GM12878 (cell line): ENCODE measurements around the gene NIPA2. TPM values are rescaled to one million over a fixed set of nuclear protein-coding genes. Genes with fewer than 3 reads are reported as not detected.

Source experiments
- ATAC-seq: fragments of 200-7000 bp; cut with Tn5 transposase; 3 replicates; pipeline ENCODE4 v1.9.1; 2020; ENCODE audit warnings: mild to moderate bottlenecking, moderate library complexity
- BruUV-seq: library from RNA; stranded (reverse); fragments of 400-500 nt; replicated peaks from 2 replicates; lab custom pipeline; 2021; lab: Mats Ljungman, UMichigan
- CTCF ChIA-PET: fragments of 300-600 bp; sonication (Branson Sonifier 250); formaldehyde crosslinking; extraction: SDS; loops from one replicate; lab custom pipeline; 2021; ENCODE audit warnings: inconsistent platforms; lab: Yijun Ruan, JAX
- POLR2A ChIA-PET: fragments of 350-600 bp; formaldehyde crosslinking; extraction: SDS; loops from one replicate; lab custom pipeline; 2021; ENCODE audit warnings: inconsistent platforms; lab: Charles Lee
- RAD21 ChIA-PET: fragments of 300-600 bp; sonication (Branson Sonifier 250); formaldehyde crosslinking; loops from one replicate; lab custom pipeline; 2023; ENCODE audit warnings: antibody characterized with exemption; ENCODE audit not compliant: unreplicated experiment; lab: Charles Lee
- SMC1A ChIA-PET: fragments of 300-600 bp; sonication (Branson Sonifier 250); formaldehyde crosslinking; loops from one replicate; lab custom pipeline; 2023; ENCODE audit not compliant: unreplicated experiment, uncharacterized antibody; lab: Charles Lee
- DNase-seq: peaks from one replicate; pipeline ENCODE4 v3.0.0-alpha.2; 2011; ENCODE audit warnings: low read depth, low spot score
- FAIRE-seq: peaks from 3 replicates; lab custom pipeline; 2011; peaks lifted over from hg19 to GRCh38; lab: Jason Lieb, UNC
- H2AFZ ChIP-seq: 2 replicates; pipeline ENCODE4 v1.6.0; 2011; ENCODE audit warnings: low read depth, low read length, control low read depth; ENCODE audit not compliant: control insufficient read depth
- H3K27ac ChIP-seq: 2 replicates; pipeline ENCODE4 v1.5.1; 2011; ENCODE audit warnings: control low read depth; ENCODE audit not compliant: control insufficient read depth, insufficient read depth
- H3K27me3 ChIP-seq, 2 experiments: replicated peaks in 1 of 2; 2 replicates each; pipeline versions ENCODE4 v1.6.0 to v1.6.1; 2011; ENCODE audit warnings: low read length in 1 of 2; ENCODE audit not compliant: control insufficient read depth in 2 of 2, insufficient read depth in 2 of 2
- H3K36me3 ChIP-seq, 2 experiments: 2 replicates each; pipeline ENCODE4 v1.5.1; 2011; ENCODE audit warnings: low read length in 1 of 2; ENCODE audit not compliant: control insufficient read depth in 2 of 2, insufficient read depth in 2 of 2
- H3K4me1 ChIP-seq: 2 replicates; pipeline ENCODE4 v1.6.1; 2011; ENCODE audit warnings: mild to moderate bottlenecking, low read length, moderate library complexity, mixed read lengths; ENCODE audit not compliant: control insufficient read depth, insufficient read depth
- H3K4me2 ChIP-seq: 2 replicates; pipeline ENCODE4 v1.6.0; 2011; ENCODE audit warnings: control low read depth; ENCODE audit not compliant: control insufficient read depth, insufficient read depth
- H3K4me3 ChIP-seq: fragments of 200-600 bp; sonication (generic); 2 replicates; pipeline ENCODE4 v1.5.1; 2016
- H3K79me2 ChIP-seq: 2 replicates; pipeline ENCODE4 v1.6.0; 2011; ENCODE audit warnings: low read length; ENCODE audit not compliant: control insufficient read depth, insufficient read depth
- H3K9ac ChIP-seq: 2 replicates; pipeline ENCODE4 v1.8.0; 2011; ENCODE audit warnings: low read length, control low read depth, mixed read lengths; ENCODE audit not compliant: control insufficient read depth, insufficient read depth
- H3K9me3 ChIP-seq: replicated peaks from 3 replicates; pipeline ENCODE4 v1.5.1; 2011; ENCODE audit warnings: mild to moderate bottlenecking, low read length; ENCODE audit not compliant: control insufficient read depth, insufficient read depth
- H4K20me1 ChIP-seq: 2 replicates; pipeline ENCODE4 v1.6.0; 2011; ENCODE audit not compliant: control insufficient read depth, insufficient read depth
- CTCF ChIP-seq, 3 experiments: IDR thresholded peaks in 2 of 3; conservative IDR thresholded peaks in 1 of 3; 2 replicates each; pipeline ENCODE4 v1.5.1; 2011; ENCODE audit warnings: low read depth in 3 of 3, low read length in 3 of 3, mild to moderate bottlenecking in 3 of 3, control low read depth in 2 of 3, moderate library complexity in 2 of 3, inconsistent platforms in 1 of 3, mixed read lengths in 1 of 3; ENCODE audit not compliant: control insufficient read depth in 2 of 3, insufficient read depth in 1 of 3; ENCODE audit errors: extremely low read depth in 1 of 3
- HDAC6 ChIP-seq: fragments of 200-600 bp; sonication (generic); IDR thresholded peaks from one replicate; pipeline ENCODE4 v1.8.0; 2017; ENCODE audit warnings: antibody characterized with exemption; ENCODE audit not compliant: unreplicated experiment
- HDGF ChIP-seq: fragments of 450-650 bp; IDR thresholded peaks from 2 replicates; pipeline ENCODE4 v1.6.1; 2016; ENCODE audit warnings: antibody characterized with exemption
- KLF5 ChIP-seq: fragments of 450-650 bp; IDR thresholded peaks from 2 replicates; pipeline ENCODE4 v1.6.1; 2014; ENCODE audit warnings: mild to moderate bottlenecking; ENCODE audit not compliant: partially characterized antibody
- PAX8 ChIP-seq: fragments of 450-650 bp; IDR thresholded peaks from 2 replicates; pipeline ENCODE4 v1.6.1; 2017; ENCODE audit warnings: mild to moderate bottlenecking, moderate library complexity
- STAT3 ChIP-seq: IDR thresholded peaks from 2 replicates; pipeline ENCODE4 v1.6.1; 2011; ENCODE audit warnings: low read depth, low read length, improper control_type of control experiment
- ZNF687 ChIP-seq: fragments of 450-650 bp; IDR thresholded peaks from 2 replicates; pipeline ENCODE4 v1.6.1; 2017; ENCODE audit warnings: mild to moderate bottlenecking, moderate library complexity
- ZSCAN29 ChIP-seq: fragments of 450-650 bp; IDR thresholded peaks from 2 replicates; pipeline ENCODE4 v1.6.1; 2017; ENCODE audit warnings: mild to moderate bottlenecking, moderate library complexity
- WGBS: methylation state at CpG from one replicate; pipeline ENCODE4 v1.1.6; 2016; ENCODE audit warnings: low lambda C conversion rate; ENCODE audit not compliant: insufficient replicate concordance, insufficient coverage; ENCODE audit errors: missing lambda C conversion rate; 5-methylcytosine and 5-hydroxymethylcytosine counted together
- in situ Hi-C: fragments of 300-500 bp; cut with MboI; formaldehyde crosslinking; loops from 9 replicates; pipeline ENCODE4 v1.14.3; 2018; ENCODE audit warnings: mixed read lengths
- intact Hi-C: fragments of 100-400 bp; cut with micrococcal nuclease; formaldehyde crosslinking; loops from one replicate; pipeline ENCODE4 v1.14.2; 2022; ENCODE audit not compliant: unreplicated experiment
- polyA plus RNA-seq, 11 experiments: library from polyadenylated mRNA; depleted of rRNA in 4 of 11; unstranded in 6 of 11; stranded (reverse) in 5 of 11; fragments of >200 nt; fragmentation: Nextera tagmentation in 4 of 11; fragmentation: Illumina TruSeq in 1 of 11; extraction: Ambion mirVana in 4 of 11; extraction: Trizol in 1 of 11; gene quantifications; 1 replicate in 1 of 11; 2 replicates in 10 of 11; pipeline versions ENCODE4 v1.2.1 to v1.2.3, GENCODE V29; 2011 to 2016; ENCODE audit warnings: inconsistent platforms in 2 of 11, missing spikeins in 2 of 11, low read depth in 1 of 11
- total RNA-seq, 4 experiments: library from RNA; depleted of rRNA in 3 of 4; stranded (reverse); fragments of >200 nt in 3 of 4; fragmentation: Illumina TruSeq in 1 of 4; extraction: Trizol in 1 of 4; gene quantifications; 2 replicates each; pipeline versions ENCODE4 v1.2.1 to v1.2.3, GENCODE V29; 2013 to 2021
- TF ChIP-seq, protein P1 (sequence below): IDR thresholded peaks from 2 replicates; pipeline ENCODE4 v1.6.1; 2011; ENCODE audit warnings: low read depth, low read length, improper control_type of control experiment, borderline replicate concordance

The NIPA2 gene
- total and polyA plus RNA-seq, 10 of the 15 experiments (the other 5 are each of a cell fraction or from before 2014, with no cell fraction given), result 24.4 to 159 (median 96.5) TPM

- H3K4me2 ChIP-seq, result no peak overlapping the region
- WGBS, result 0% methylated on average over 1 of the region's 1 CpG
- no peaks in the 10 kb centered on the region for H4K20me1 ChIP-seq
- peaks cover 4 to 10% of the 10 kb centered on the region in 2 experiments; a peak in 3 of 4 replicates for H3K36me3 ChIP-seq
- no peak for FAIRE-seq
- no peaks in the 10 kb centered on the region for H3K79me2 ChIP-seq
- ATAC-seq, result peak; percentile 36; the same call in 2 of the 3 replicates
- POLR2A ChIA-PET, result no interaction called here
- in situ Hi-C loops, result no loop called here
- SMC1A ChIA-PET, result interaction anchor here (0.8 kb wide), 1 partner anchor 44 kb away, joined by 3 read pairs; no protein-coding TSS in a partner anchor
- RAD21 ChIA-PET, result no interaction called here
- H3K9ac ChIP-seq, result no peak overlapping the region
- H3K4me1 ChIP-seq, result no peaks in the 10 kb centered on the region
- DNase-seq, result no peak
- no peaks in the 10 kb centered on the region for H3K9me3 ChIP-seq
- H2AFZ ChIP-seq, result no peak overlapping the region
- H3K27me3 ChIP-seq, result no peaks in the 10 kb centered on the region
- TF ChIP-seq HDGF (no peak), CTCF (IDR thresholded peaks at IDR 0.05 in 2 of 3, conservative IDR thresholded peaks at IDR 0.05 in 1 of 3; ENCODE audit: control insufficient read depth in 2 of 3, extremely low read depth in 1 of 3, insufficient read depth in 1 of 3, low read depth in 3 of 3, low read length in 3 of 3) (peak in 1 of 3 experiments; percentile 15; a peak in 1 of 6 replicates)
- H3K4me3 ChIP-seq, result no peak overlapping the region
- H3K27ac ChIP-seq, result no peak overlapping the region
- no TSS peak for BruUV-seq
- CTCF ChIA-PET, result interaction anchor here (0.8 to 1.2 kb wide), 2 partner anchors 10 to 28 kb away, joined by 3 read pairs; no protein-coding TSS in a partner anchor
- intact Hi-C loops, result no loop called here
Measured at GRCh38 chr15:22884344-22884743, 45.9 kb downstream of the NIPA2 start.

DNA sequence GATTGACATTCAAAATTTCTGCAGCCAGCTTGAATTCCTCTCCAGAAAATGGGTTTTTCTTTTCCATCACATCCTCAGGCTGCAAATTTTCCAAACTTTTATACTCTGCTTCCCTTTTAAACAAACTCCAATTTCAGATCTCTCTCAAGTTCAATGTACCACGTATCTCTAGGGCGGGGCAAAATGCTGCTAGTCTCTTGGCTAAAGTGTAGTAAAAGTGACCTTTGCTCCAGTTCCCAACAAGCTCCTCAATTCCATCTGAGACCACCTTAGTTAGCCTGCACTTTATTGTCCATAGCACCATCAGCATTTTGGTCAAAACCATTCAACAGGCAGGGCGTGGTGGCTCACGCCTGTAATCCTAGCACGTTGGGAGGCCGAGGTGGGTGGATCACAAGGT lies 46.7 kb downstream of the NIPA2 start:
- in situ Hi-C loops (no loop called here), intact Hi-C loops (no loop called here)
- ChIA-PET SMC1A (no interaction called here), CTCF (interaction anchor here (1.2 kb wide), 1 partner anchor 29 kb away, joined by 3 read pairs; no protein-coding TSS in a partner anchor), RAD21 (no interaction called here), POLR2A (interaction anchor here (0.6 kb wide), 1 partner anchor 102 kb away, joined by 5 read pairs; no protein-coding TSS in a partner anchor)
- DNase-seq (no peak), ATAC-seq (no peak), FAIRE-seq (no peak)
- H3K4me1 ChIP-seq, result no peaks in the 10 kb centered on the region
- H3K9me3 ChIP-seq, result no peaks in the 10 kb centered on the region
- H3K79me2 ChIP-seq, result no peaks in the 10 kb centered on the region
- no peak overlapping the region for H3K9ac ChIP-seq
- no peak overlapping the region for H3K4me2 ChIP-seq
- no peak overlapping the region for H2AFZ ChIP-seq
- 97% methylated on average over 6 of the region's 6 CpGs for WGBS
- H3K27me3 ChIP-seq, result no peaks in the 10 kb centered on the region
- no peak overlapping the region for H3K27ac ChIP-seq
- H4K20me1 ChIP-seq, result no peaks in the 10 kb centered on the region
- BruUV-seq, result no TSS peak
- peaks cover 4 to 10% of the 10 kb centered on the region in 2 experiments; a peak in 3 of 4 replicates for H3K36me3 ChIP-seq
- H3K4me3 ChIP-seq, result no peak overlapping the region
- no peak for TF ChIP-seq HDAC6
- TF ChIP-seq, protein P1, sequence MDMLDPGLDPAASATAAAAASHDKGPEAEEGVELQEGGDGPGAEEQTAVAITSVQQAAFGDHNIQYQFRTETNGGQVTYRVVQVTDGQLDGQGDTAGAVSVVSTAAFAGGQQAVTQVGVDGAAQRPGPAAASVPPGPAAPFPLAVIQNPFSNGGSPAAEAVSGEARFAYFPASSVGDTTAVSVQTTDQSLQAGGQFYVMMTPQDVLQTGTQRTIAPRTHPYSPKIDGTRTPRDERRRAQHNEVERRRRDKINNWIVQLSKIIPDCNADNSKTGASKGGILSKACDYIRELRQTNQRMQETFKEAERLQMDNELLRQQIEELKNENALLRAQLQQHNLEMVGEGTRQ, result no peak
- no peak for TF ChIP-seq KLF5
- no peak for TF ChIP-seq ZNF687
- no peak for TF ChIP-seq STAT3
- no peak for TF ChIP-seq ZSCAN29
- no peak for TF ChIP-seq PAX8
